Measurements from ENCODE around the gene ATP11A.

Gene ATP11A

DNA sequence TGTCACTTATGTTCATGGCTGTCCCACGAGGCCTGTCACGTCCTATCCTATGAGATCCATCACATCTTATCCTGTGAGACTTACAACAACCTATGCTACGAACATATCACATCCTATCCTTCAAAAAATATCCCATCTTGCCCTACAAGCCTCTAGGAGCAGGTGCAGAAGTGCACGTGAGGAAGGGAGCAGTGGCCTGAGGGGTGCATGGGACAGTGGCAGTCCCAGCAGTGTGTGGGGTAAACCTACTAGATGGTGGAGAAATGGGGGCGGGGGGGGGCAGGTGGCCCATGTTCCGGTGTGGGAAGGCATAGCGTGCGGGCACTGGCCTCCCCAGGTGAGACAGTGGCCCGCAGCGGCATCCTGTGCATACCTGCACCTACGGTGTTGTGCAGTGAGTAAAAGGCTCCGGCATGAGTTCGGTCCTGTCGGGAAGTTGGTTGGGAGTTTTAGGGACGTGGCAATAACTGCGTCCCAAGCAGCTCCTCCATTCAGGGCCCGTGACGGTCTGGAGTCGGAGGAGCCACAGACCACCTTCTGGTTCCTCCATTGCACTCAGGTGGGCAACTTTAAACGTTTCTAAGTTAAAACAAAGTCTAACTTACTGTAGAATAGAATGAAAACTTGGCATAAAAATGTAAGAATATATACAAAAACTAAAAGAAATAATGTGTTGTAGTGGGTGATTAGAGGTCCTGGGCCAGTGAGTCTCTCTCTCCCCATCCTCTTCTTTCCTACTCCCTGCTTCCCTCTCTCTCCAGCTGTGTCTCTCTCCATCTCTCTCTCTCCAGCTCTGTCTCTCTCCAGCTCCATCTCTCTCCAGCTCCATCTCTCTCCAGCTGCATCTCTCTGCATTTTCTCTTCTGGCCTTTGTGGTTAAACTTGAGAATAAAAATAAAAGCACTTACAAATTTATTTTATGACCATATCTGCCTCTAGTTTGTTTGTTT is 42.1 kb downstream of the ATP11A start:
- TF ChIP-seq HOXC10 (CRISPR knock-in tag; IDR thresholded peaks at IDR 0.05) (no peak), RBAK (tag by site-specific recombination; IDR thresholded peaks at IDR 0.05) (no peak), ZFP37 (tag by site-specific recombination; IDR thresholded peaks at IDR 0.05) (no peak), ZNF146 (tag by site-specific recombination; IDR thresholded peaks at IDR 0.05) (no peak), ZNF76 (tag by site-specific recombination; IDR thresholded peaks at IDR 0.05; ENCODE audit: borderline replicate concordance, low read depth) (no peak), ZNF157 (tag by site-specific recombination; IDR thresholded peaks at IDR 0.05) (no peak), ZNF596 (tag by site-specific recombination; IDR thresholded peaks at IDR 0.05) (peak; percentile 64), ZBTB6 (tag by site-specific recombination; IDR thresholded peaks at IDR 0.05) (peak; percentile 41; the same call in 1 of the 2 replicates), ZNF518A (tag by site-specific recombination; conservative IDR thresholded peaks at IDR 0.05; ENCODE audit: low read depth) (no peak), ZSCAN5A (tag by site-specific recombination; IDR thresholded peaks at IDR 0.05) (no peak), ZNF169 (tag by site-specific recombination; IDR thresholded peaks at IDR 0.05) (no peak), KLF8 (tag by site-specific recombination; IDR thresholded peaks at IDR 0.05) (no peak), GLI2 (tag by site-specific recombination; IDR thresholded peaks at IDR 0.05; ENCODE audit: borderline replicate concordance, low read depth) (no peak), ZNF292 (tag by site-specific recombination; IDR thresholded peaks at IDR 0.05; ENCODE audit: borderline replicate concordance, low read depth) (no peak), ZNF132 (tag by site-specific recombination; IDR thresholded peaks at IDR 0.05; ENCODE audit: borderline replicate concordance) (no peak), ZNF341 (tag by site-specific recombination; IDR thresholded peaks at IDR 0.05; ENCODE audit: low read depth) (no peak), ZNF776 (tag by site-specific recombination; IDR thresholded peaks at IDR 0.05; ENCODE audit: borderline replicate concordance) (no peak), ZNF623 (tag by site-specific recombination; IDR thresholded peaks at IDR 0.05) (no peak), SETDB1 (IDR thresholded peaks at IDR 0.05; ENCODE audit: insufficient read length, low read length) (no peak), SALL2 (tag by site-specific recombination; IDR thresholded peaks at IDR 0.05; ENCODE audit: borderline replicate concordance) (no peak), ZNF366 (tag by site-specific recombination; conservative IDR thresholded peaks at IDR 0.05) (0 out of 2 replicates have a peak, but pooled peaks have one; percentile 14), ZNF658 (tag by site-specific recombination; IDR thresholded peaks at IDR 0.05) (no peak)
- TF ChIP-seq, protein P1, sequence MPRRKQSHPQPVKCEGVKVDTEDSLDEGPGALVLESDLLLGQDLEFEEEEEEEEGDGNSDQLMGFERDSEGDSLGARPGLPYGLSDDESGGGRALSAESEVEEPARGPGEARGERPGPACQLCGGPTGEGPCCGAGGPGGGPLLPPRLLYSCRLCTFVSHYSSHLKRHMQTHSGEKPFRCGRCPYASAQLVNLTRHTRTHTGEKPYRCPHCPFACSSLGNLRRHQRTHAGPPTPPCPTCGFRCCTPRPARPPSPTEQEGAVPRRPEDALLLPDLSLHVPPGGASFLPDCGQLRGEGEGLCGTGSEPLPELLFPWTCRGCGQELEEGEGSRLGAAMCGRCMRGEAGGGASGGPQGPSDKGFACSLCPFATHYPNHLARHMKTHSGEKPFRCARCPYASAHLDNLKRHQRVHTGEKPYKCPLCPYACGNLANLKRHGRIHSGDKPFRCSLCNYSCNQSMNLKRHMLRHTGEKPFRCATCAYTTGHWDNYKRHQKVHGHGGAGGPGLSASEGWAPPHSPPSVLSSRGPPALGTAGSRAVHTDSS (tag by site-specific recombination; IDR thresholded peaks at IDR 0.05) = no peak
- TF ChIP-seq, protein P2, sequence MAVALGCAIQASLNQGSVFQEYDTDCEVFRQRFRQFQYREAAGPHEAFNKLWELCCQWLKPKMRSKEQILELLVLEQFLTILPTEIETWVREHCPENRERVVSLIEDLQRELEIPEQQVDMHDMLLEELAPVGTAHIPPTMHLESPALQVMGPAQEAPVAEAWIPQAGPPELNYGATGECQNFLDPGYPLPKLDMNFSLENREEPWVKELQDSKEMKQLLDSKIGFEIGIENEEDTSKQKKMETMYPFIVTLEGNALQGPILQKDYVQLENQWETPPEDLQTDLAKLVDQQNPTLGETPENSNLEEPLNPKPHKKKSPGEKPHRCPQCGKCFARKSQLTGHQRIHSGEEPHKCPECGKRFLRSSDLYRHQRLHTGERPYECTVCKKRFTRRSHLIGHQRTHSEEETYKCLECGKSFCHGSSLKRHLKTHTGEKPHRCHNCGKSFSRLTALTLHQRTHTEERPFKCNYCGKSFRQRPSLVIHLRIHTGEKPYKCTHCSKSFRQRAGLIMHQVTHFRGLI (tag by site-specific recombination; IDR thresholded peaks at IDR 0.05) = no peak
- ChIA-PET POLR2A (no interaction called here), CTCF (interaction anchor here (0.7 kb wide), 1 partner anchor 46 kb away, joined by 6 read pairs; no protein-coding TSS in a partner anchor)
- H3K27ac ChIP-seq (ENCODE audit: extremely low read depth, low read depth, low read length) = no peak overlapping the region
- H3K9me3 ChIP-seq (ENCODE audit: control insufficient read depth, insufficient read depth, low read depth, low read length) = no peaks in the 10 kb centered on the region
- H3K36me3 ChIP-seq (ENCODE audit: control insufficient read depth in 2 of 2, insufficient read depth in 1 of 2, low read length in 2 of 2) = no peaks in the 10 kb centered on the region
- H3K4me1 ChIP-seq (ENCODE audit: control insufficient read depth, insufficient read depth, low read length) = peaks cover 2% of the 10 kb centered on the region; the same call in 1 of the 2 replicates
- H3K4me3 ChIP-seq (ENCODE audit: low read depth, low read length) = no peak overlapping the region

All from HEK293 (cell line).